SK-N-MC (cell line): Measurements from ENCODE around the gene KIAA0930.

Experiments used
- EZH2 ChIP-seq: fragments of 200-600 bp; sonication (generic); IDR thresholded peaks from one replicate; pipeline ENCODE4 v1.6.1; 2017; ENCODE audit warnings: antibody characterized with exemption
- FOXP2 ChIP-seq: optimal IDR thresholded peaks from 2 replicates; pipeline ENCODE3; 2011; ENCODE audit warnings: mild to moderate bottlenecking, moderate library complexity; ENCODE audit not compliant: insufficient read depth; ENCODE audit errors: extremely low read length, control extremely low read depth
- POLR2AphosphoS5 ChIP-seq: IDR thresholded peaks from 2 replicates; pipeline ENCODE4 v1.6.1; 2012; ENCODE audit warnings: mild to moderate bottlenecking, low read depth, low read length, borderline replicate concordance

DNA sequence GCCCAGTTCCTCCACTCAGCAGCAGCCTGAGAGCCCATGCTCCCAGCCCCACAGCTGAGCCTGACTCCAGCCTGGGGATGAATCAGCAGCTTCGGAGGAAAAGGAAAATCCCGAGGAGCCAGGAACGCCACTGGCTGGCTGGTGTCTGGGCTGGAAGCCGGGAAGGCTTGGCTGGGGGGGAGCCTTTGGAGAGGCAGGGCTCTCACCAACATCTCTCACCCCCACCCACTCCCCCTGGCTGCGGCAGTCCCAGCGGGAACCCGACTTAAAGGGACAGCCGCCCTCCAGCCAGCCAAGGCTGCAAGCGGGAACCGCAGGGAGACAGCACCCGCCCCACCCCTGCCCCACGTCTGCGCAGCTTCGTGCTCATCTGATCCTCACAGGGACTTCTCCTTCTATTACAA lies 28.4 kb downstream of the KIAA0930 start:
- TF ChIP-seq EZH2: no peak
- TF ChIP-seq FOXP2: no peak
- TF ChIP-seq POLR2AphosphoS5: no peak
